Heart left ventricle (tissue), 16 donors: ENCODE data around the gene NPM1. TPM values are rescaled to one million over a fixed set of nuclear protein-coding genes. Genes with fewer than 3 reads are reported as not detected.
A peak's percentile ranks its signal among the peaks of the same experiment; 100 is the strongest.

Source experiments
- ATAC-seq, 4 donors: fragments of 200-7000 bp; cut with Tn5 transposase; one replicate each; pipeline ENCODE4 v1.9.1; 2020 to 2022; ENCODE audit warnings: moderate library complexity in 4 of 4, mild to moderate bottlenecking in 3 of 4, moderate number of reproducible peaks in 1 of 4
- DNase-seq, 5 donors: peaks; one replicate each; pipeline ENCODE4 v3.0.0-alpha.2; 2020
- H3K27ac ChIP-seq, 12 donors: fragments of 200-600 bp; sonication (generic) in 4 of 12; one replicate each; pipeline versions ENCODE4 v1.5.0 to v1.8.0; 2016 to 2022; ENCODE audit warnings: mild to moderate bottlenecking in 2 of 12
- H3K27me3 ChIP-seq, 9 donors: fragments of 200-600 bp; sonication (generic) in 2 of 9; one replicate each; pipeline versions ENCODE4 v1.5.1 to v1.8.0; 2016 to 2022; ENCODE audit warnings: mild to moderate bottlenecking in 3 of 9
- H3K36me3 ChIP-seq, 9 donors: fragments of 200-600 bp; sonication (generic) in 2 of 9; one replicate each; pipeline versions ENCODE4 v1.5.0 to v1.8.0; 2018 to 2022; ENCODE audit warnings: mild to moderate bottlenecking in 2 of 9
- H3K4me1 ChIP-seq, 12 donors: fragments of 200-600 bp; sonication (generic) in 4 of 12; one replicate each; pipeline versions ENCODE4 v1.5.0 to v1.8.0; 2016 to 2022; ENCODE audit warnings: mild to moderate bottlenecking in 3 of 12
- H3K4me3 ChIP-seq, 12 donors: fragments of 200-600 bp; sonication (generic) in 4 of 12; one replicate each; pipeline versions ENCODE4 v1.5.0 to v1.8.0; 2017 to 2022; ENCODE audit warnings: mild to moderate bottlenecking in 9 of 12, moderate library complexity in 4 of 12
- H3K9me3 ChIP-seq, 12 donors: fragments of 200-600 bp; sonication (generic) in 4 of 12; one replicate each; pipeline versions ENCODE4 v1.5.0 to v1.8.0; 2016 to 2022; ENCODE audit warnings: mild to moderate bottlenecking in 1 of 12
- POLR2A ChIP-seq, 2 donors: fragments of 450-650 bp; IDR thresholded peaks; one replicate each; pipeline ENCODE4 v1.6.1; 2017; ENCODE audit warnings: antibody characterized with exemption in 2 of 2, mild to moderate bottlenecking in 2 of 2, moderate library complexity in 2 of 2
- WGBS, 4 donors: extraction: QIAGEN DNeasy Blood & Tissue Kit in 2 of 4; methylation state at CpG; one replicate each; pipeline versions ENCODE4 v1.1.5 to v1.1.7; 2013 to 2018; 5-methylcytosine and 5-hydroxymethylcytosine counted together
- intact Hi-C, 10 donors: fragments of 100-400 bp; cut with DNase I; formaldehyde crosslinking; loops; one replicate each; pipeline versions ENCODE4 v1.11.1 to v1.14.2; 2022
- long read RNA-seq, 3 donors: library from polyadenylated mRNA; unstranded; transcript quantifications; one replicate each; pipeline ENCODE4 v2.0.0, GENCODE V29; 2020 to 2021
- polyA plus RNA-seq, 2 donors: library from polyadenylated mRNA; stranded (reverse); fragments of 200-250 nt; gene quantifications; one replicate each; pipeline ENCODE4 v1.2.3, GENCODE V29; 2013
- total RNA-seq, 9 donors: library from RNA; depleted of rRNA in 2 of 9; stranded (reverse); fragments of >200 nt in 2 of 9; fragmentation: NEBNext Ultra II Directional in 3 of 9; extraction: Animal tissue kit (Norgen Biotek cat#: 25700) in 3 of 9; gene quantifications; one replicate each; pipeline versions ENCODE4 v1.1.0 to v1.2.4, GENCODE V29; 2016 to 2023
- TF ChIP-seq, protein P1 (sequence below), 12 donors: fragments of 200-600 bp; sonication (generic) in 4 of 12; IDR thresholded peaks; one replicate each; pipeline versions ENCODE4 v1.5.0 to v1.8.0; 2018 to 2022; ENCODE audit warnings: antibody characterized with exemption in 12 of 12, mild to moderate bottlenecking in 5 of 12
- donor health status: ischemic (EF 13 %, LVEDD 7.1; RV severe dilation, severe dysfunction).
- donor health status: healthy with polysubstance abuse.
- donor health status: DM: no; HTN: yes; CAD: no.
- donor health status: DM: no; HTN: no; CAD: no.
- donor health status: ischemic (EF 25% LVEDD 6.9; RV normal size, moderate dysfunction).
- donor health status: ischemic (EF 25% LVEDD 5.7; RV mildly dilated, moderate dysfunction).
- donor health status: healthy.
- donor health status: DM: yes; HTN: yes; CAD: no.
- donor health status: ischemic (EF 35%, LVEDD 5.7; RV mildly dilated, moderate dysfunction).
- donor health status: nonischemic (EF 11% LVEDD 7.7; RV severe dilation, severe dysfunction).
- donor health status: DM: yes; HTN: yes; CAD: no.
- donor health status: PGD.
- donor health status: ischemic (EF 29% LVEDD 5.4; RV normal size, mild dysfunction).
- donor health status: nonischemic (EF 23%, LVEDD 6.1; RV moderate dilation, normal function).

Gene NPM1, protein sequence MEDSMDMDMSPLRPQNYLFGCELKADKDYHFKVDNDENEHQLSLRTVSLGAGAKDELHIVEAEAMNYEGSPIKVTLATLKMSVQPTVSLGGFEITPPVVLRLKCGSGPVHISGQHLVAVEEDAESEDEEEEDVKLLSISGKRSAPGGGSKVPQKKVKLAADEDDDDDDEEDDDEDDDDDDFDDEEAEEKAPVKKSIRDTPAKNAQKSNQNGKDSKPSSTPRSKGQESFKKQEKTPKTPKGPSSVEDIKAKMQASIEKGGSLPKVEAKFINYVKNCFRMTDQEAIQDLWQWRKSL
- total RNA-seq (100 to 1,000 TPM; 240 to 569 (median 442) TPM), polyA plus RNA-seq (1,000 to 10,000 TPM in 1 of 2 donors, 100 to 1,000 TPM in 1; 417 to 1,458 TPM)
- long read RNA-seq, donor 1, transcript NPM1-201 (11 exons, 1,758 nt) = major isoform, 253 of 291 reads
- long read RNA-seq, donor 1, transcript NPM1-203 (10 exons, 1,598 nt) = minor isoform, 19 of 291 reads
- long read RNA-seq, donor 1, transcript NPM1-202 (10 exons, 1,237 nt) = minor isoform, 8 of 291 reads
- long read RNA-seq, donor 1, partial matches to known transcripts = 6 of 291 reads
- long read RNA-seq, donor 1, other reads (novel, unspliced or antisense) = 4 of 291 reads
- long read RNA-seq, donor 2, transcript NPM1-202 (10 exons, 1,237 nt) = minor isoform, 36 of 1,785 reads
- long read RNA-seq, donor 2, transcript NPM1-201 (11 exons, 1,758 nt) = major isoform, 1,576 of 1,785 reads
- long read RNA-seq, donor 2, transcript NPM1-203 (10 exons, 1,598 nt) = minor isoform, 104 of 1,785 reads
- long read RNA-seq, donor 2, partial matches to known transcripts = 9 of 1,785 reads
- long read RNA-seq, donor 2, other reads (novel, unspliced or antisense) = 60 of 1,785 reads
- long read RNA-seq, donor 3, transcript NPM1-203 (10 exons, 1,598 nt) = minor isoform, 9 of 166 reads
- long read RNA-seq, donor 3, transcript NPM1-202 (10 exons, 1,237 nt) = minor isoform, 6 of 166 reads
- long read RNA-seq, donor 3, transcript NPM1-201 (11 exons, 1,758 nt) = major isoform, 147 of 166 reads
- long read RNA-seq, donor 3, partial matches to known transcripts = 2 of 166 reads
- long read RNA-seq, donor 3, other reads (novel, unspliced or antisense) = 2 of 166 reads

DNA sequence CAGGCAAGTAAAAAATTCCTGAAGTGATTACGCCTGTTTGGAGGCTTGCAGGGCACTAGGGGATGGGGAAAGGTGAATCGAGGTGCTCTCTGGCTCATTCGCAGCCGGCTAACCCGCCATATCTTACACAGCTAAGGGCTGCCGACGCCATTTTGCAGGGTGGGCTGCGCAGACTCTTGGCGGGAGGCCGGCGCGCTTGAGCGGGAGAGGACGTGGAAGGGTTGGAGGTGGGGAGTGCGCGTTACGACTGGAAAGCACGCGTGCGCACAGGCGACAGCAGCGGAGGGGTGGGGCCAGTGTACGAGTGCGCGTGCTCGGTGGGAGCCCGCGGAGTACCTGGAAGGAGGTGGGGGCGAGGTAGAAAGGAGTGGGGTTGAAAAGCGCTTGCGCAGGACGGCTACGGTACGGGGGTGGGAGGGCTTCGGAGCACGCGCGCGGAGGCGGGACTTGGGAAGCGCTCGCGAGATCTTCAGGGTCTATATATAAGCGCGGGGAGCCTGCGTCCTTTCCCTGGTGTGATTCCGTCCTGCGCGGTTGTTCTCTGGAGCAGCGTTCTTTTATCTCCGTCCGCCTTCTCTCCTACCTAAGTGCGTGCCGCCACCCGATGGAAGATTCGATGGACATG is at the start of gene NPM1:
Gene NPM1, plus strand, starts transcription at position 505 of the 625 bp plus-strand sequence. Its CDS starts 100 bp downstream, at position 605.
- Histone ChIP-seq H3K4me3 (peak within 1 kb of the TSS; percentile 67 to 99 (median 84)), H3K4me1 (peaks cover 4 to 45% (median 29%) of the 10 kb centered on the region in 12 donors), H3K36me3 (peaks cover 0 to 26% (median 16%) of the 10 kb centered on the region in 9 donors), H3K9me3 (no peaks in the 10 kb centered on the region), H3K27ac (peak within 1 kb of the TSS; percentile 82 to 95 (median 91)), H3K27me3 (no peaks in the 10 kb centered on the region)
- intact Hi-C loops = no loop called here
- peak; percentile 45 to 87 for TF ChIP-seq POLR2A (IDR thresholded peaks at IDR 0.05)
- TF ChIP-seq, protein P1, sequence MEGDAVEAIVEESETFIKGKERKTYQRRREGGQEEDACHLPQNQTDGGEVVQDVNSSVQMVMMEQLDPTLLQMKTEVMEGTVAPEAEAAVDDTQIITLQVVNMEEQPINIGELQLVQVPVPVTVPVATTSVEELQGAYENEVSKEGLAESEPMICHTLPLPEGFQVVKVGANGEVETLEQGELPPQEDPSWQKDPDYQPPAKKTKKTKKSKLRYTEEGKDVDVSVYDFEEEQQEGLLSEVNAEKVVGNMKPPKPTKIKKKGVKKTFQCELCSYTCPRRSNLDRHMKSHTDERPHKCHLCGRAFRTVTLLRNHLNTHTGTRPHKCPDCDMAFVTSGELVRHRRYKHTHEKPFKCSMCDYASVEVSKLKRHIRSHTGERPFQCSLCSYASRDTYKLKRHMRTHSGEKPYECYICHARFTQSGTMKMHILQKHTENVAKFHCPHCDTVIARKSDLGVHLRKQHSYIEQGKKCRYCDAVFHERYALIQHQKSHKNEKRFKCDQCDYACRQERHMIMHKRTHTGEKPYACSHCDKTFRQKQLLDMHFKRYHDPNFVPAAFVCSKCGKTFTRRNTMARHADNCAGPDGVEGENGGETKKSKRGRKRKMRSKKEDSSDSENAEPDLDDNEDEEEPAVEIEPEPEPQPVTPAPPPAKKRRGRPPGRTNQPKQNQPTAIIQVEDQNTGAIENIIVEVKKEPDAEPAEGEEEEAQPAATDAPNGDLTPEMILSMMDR (IDR thresholded peaks at IDR 0.05) = no peak
- WGBS, 4 donors = 0 to 1% (median 0%) methylated on average over 56 of the region's 56 CpGs
- peak; percentile 97 to 99 (median 97) for DNase-seq
- ATAC-seq = peak; percentile 96 to 98 (median 98)

DNA sequence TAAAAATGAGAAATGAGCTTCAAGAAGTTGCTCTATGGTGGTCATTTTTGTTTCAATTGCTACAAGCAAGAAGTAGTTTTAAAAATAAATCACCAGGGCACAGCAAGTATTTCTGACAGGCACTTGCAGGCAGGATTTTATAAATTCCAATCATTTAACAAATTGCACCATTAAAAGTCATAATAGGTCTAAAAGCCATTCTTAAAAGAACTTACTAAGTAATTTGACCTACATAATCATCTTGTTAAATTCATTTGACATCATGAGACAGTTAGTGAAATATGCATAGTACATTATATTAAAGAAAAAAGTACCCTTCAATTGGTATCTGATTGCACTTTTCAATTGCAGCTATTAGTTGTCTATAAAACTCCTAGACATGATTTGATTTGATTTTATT is 47.6 kb upstream of the NPM1 start:
- Histone ChIP-seq H3K36me3 (no peaks in the 10 kb centered on the region), H3K27ac (no peak overlapping the region), H3K9me3 (no peaks in the 10 kb centered on the region), H3K27me3 (peaks cover 0 to 49% (median 16%) of the 10 kb centered on the region in 9 donors), H3K4me3 (no peak overlapping the region), H3K4me1 (peaks cover 0 to 11% (median 0%) of the 10 kb centered on the region in 12 donors)
- no peak for ATAC-seq
- DNase-seq = no peak
- no peak for TF ChIP-seq POLR2A (IDR thresholded peaks at IDR 0.05)
- TF ChIP-seq, protein P1 (IDR thresholded peaks at IDR 0.05) = no peak
- intact Hi-C loops = loop anchor here in 3 of 10 donors (5.0 to 10.0 kb wide), 3 partner anchors 703 to 905 kb away; no protein-coding TSS in a partner anchor

DNA sequence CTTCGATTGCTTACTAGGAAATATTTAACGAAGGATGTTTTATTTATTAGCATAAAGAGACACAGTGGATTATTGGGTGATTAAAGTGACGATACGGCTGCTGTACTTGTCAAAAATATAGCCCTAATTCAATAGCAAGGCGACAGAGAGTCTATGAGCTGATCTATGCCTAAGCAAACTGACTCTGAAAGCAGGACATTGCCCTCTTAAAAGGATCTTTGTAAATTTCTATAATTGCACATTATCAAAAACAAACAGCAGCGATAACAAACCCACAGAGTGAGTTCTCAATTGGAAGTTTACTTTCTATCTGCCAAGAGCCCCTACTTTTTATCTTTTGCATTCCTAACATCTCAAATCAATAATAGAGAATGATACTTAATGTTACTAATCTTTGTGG is 47.2 kb upstream of the NPM1 start:
- peaks cover 0 to 44% (median 13%) of the 10 kb centered on the region in 9 donors for H3K27me3 ChIP-seq
- intact Hi-C loops = loop anchor here in 3 of 10 donors (5.0 to 10.0 kb wide), 3 partner anchors 703 to 906 kb away; no protein-coding TSS in a partner anchor
- 77 to 83% (median 81%) methylated on average over 6 of the region's 6 CpGs for WGBS, 4 donors

More for the DNA sequence above, 47.2 kb upstream of the NPM1 start:
- no peak overlapping the region for H3K27ac ChIP-seq
- no peak for DNase-seq
- H3K4me3 ChIP-seq = no peak overlapping the region
- H3K4me1 ChIP-seq = peaks cover 0 to 11% (median 0%) of the 10 kb centered on the region in 12 donors
- H3K9me3 ChIP-seq = no peaks in the 10 kb centered on the region
- H3K36me3 ChIP-seq = no peaks in the 10 kb centered on the region
- TF ChIP-seq POLR2A (IDR thresholded peaks at IDR 0.05) = no peak
- TF ChIP-seq, protein P1 (IDR thresholded peaks at IDR 0.05) = no peak
- no peak for ATAC-seq
